GM12891 (cell line): Measurements from ENCODE around the gene TMCC1.

ENCODE experiments used
- PAX5 ChIP-seq: IDR thresholded peaks from 2 replicates; pipeline ENCODE4 v1.6.1; 2011; ENCODE audit warnings: low read length, moderate library complexity, mild to moderate bottlenecking; ENCODE audit not compliant: insufficient read depth, severe bottlenecking
- POLR2A ChIP-seq: IDR thresholded peaks from 2 replicates; pipeline ENCODE4 v1.6.1; 2011; ENCODE audit warnings: low read depth, low read length, control low read depth
- POLR2AphosphoS5 ChIP-seq: IDR thresholded peaks from 2 replicates; pipeline ENCODE4 v1.6.1; 2011; ENCODE audit warnings: low read depth, low read length, control low read depth
- POU2F2 ChIP-seq: IDR thresholded peaks from 2 replicates; pipeline ENCODE4 v1.6.1; 2011; ENCODE audit warnings: low read depth, mild to moderate bottlenecking, control low read depth, low read length, moderate library complexity
- SPI1 ChIP-seq: IDR thresholded peaks from 2 replicates; pipeline ENCODE4 v1.6.1; 2011; ENCODE audit warnings: low read depth, low read length, control low read depth
- TAF1 ChIP-seq: IDR thresholded peaks from 2 replicates; pipeline ENCODE4 v1.6.1; 2011; ENCODE audit warnings: low read depth, low read length, control low read depth

- TF ChIP-seq POLR2A (no peak), POLR2AphosphoS5 (no peak), TAF1 (no peak), POU2F2 (no peak), SPI1 (no peak), PAX5 (no peak)
These were observed 290.0 kb downstream of the TMCC1 start for GRCh38 chr3:129603561-129603942.
